AG09319 (cell line): ENCODE results near the gene RBBP8.

ENCODE experiments used
- DNase-seq: peaks from one replicate; pipeline ENCODE4 v3.0.0-alpha.2; 2010; ENCODE audit warnings: low read depth; ENCODE audit errors: extremely low read depth
- TF ChIP-seq, protein P1 (sequence below): IDR thresholded peaks from 2 replicates; pipeline ENCODE4 v1.5.1; 2011; ENCODE audit warnings: low read depth, mild to moderate bottlenecking, inconsistent platforms, low read length, moderate library complexity

RBBP8 gene

DNA sequence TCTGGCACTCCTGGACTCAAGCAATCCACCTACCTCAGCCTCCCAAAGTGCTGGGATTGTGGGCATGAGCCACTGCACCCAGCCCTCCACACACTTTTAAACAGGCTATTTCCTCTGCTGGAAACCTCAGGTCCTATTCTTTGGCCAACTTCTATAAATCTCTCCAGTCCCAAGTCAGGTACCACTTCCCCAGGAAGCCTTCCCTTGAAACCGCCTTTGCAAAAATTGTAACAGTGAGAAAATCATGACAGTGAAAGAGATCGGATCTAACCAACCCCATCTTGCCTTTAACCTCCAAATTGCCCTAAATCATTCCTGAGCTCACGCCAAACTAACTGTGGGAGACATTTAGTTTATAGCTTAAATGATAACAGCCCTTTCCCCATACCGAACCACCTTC is 134.9 kb downstream of the RBBP8 start:
- DNase-seq, result no peak
- TF ChIP-seq, protein P1, sequence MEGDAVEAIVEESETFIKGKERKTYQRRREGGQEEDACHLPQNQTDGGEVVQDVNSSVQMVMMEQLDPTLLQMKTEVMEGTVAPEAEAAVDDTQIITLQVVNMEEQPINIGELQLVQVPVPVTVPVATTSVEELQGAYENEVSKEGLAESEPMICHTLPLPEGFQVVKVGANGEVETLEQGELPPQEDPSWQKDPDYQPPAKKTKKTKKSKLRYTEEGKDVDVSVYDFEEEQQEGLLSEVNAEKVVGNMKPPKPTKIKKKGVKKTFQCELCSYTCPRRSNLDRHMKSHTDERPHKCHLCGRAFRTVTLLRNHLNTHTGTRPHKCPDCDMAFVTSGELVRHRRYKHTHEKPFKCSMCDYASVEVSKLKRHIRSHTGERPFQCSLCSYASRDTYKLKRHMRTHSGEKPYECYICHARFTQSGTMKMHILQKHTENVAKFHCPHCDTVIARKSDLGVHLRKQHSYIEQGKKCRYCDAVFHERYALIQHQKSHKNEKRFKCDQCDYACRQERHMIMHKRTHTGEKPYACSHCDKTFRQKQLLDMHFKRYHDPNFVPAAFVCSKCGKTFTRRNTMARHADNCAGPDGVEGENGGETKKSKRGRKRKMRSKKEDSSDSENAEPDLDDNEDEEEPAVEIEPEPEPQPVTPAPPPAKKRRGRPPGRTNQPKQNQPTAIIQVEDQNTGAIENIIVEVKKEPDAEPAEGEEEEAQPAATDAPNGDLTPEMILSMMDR, result no peak

DNA sequence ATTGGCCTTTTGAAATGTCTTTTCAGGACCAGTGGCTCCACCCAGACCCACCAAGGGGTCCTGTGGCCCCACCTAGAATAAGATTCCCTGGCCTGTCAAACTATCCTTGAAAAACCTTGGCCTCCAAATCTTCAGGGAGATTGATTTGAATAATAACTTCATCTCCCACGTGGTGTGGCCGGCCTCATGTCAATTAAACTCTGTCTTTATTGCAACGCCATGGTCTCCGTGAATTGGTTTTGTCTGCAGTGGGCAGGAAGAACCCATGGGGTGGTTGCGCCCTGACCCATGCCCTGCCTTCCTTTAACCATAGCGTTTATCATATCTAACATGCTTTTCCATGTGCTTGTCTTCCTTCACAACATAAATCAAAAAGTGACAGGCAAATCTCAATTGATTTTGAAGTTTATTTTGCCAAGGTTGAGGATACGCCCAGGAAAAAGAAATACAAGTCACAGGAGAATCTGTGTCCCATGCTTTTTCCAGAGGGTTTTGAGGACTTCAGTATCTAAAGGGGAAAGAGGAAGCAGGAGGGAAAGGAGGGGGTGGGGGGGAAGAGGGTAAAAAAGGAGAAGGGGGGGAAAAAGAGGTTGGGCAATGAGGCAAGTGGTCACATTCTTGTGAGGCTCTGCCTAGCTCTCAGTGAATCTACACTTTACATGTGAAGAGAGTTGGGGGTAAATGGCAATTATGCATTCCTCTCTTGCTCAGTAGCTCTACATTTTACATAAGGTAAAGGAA is 135.6 kb downstream of the RBBP8 start:
- DNase-seq, result no peak
- TF ChIP-seq, protein P1, result no peak

DNA sequence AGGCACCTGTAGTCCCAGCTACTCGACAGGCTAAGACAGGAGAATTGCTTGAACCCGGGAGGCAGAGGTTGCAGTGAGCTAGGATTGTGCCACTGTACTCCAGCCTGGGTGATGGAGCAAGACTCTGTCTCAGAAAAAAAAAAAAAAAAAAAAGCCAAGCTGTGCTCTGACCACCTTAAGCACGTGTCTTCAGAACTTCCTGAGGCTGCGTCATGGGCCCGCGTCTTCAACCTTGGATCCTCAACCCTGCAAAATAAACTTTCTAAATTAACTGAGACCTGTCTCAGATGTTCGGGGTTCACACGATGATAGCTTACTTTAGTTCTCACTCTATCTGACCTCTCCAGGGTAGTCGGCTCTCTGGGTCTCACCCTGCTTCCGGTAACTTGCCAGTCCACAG is 136.4 kb downstream of the RBBP8 start:
- TF ChIP-seq, protein P1, result no peak
- DNase-seq, result no peak

DNA sequence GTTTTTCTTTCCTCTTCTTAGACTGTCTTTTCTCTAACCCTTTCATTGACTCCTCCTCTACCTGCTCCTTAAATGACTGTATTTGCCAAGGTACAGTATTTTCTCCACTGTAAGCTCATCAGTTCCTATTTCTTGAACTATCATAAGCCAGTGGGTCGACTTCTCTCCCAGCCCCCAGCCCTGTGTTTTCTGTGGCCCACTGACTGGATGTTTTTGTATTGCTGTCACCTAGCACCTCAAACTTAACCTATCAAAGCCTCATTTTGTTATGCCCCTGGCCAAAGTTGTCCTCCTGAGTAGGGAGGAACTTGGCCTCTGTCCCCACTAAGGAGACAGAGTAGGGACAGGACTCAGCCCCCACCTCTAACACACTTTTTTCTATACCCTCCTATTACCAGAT is 136.8 kb downstream of the RBBP8 start:
- DNase-seq, result no peak
- TF ChIP-seq, protein P1, result no peak

DNA sequence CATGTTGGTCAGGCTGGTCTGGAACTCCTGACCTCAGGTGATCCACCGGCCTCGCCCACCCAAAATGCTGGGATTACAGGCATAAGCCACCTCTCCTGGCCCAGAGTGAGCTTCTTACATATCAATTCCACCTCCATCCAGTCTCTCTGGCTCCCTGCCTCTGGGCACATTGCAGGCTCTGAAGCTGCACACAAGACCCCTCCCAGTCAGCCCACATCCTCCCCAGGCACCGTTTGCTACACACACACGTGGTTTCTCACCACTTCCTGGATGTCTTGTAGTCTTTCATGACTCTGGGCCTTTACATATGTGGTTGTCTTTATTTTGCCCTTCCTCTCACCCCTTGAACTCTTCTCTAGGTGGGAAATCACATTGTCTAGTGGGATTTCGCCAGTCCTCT is 138.2 kb downstream of the RBBP8 start:
- DNase-seq, result no peak

DNA sequence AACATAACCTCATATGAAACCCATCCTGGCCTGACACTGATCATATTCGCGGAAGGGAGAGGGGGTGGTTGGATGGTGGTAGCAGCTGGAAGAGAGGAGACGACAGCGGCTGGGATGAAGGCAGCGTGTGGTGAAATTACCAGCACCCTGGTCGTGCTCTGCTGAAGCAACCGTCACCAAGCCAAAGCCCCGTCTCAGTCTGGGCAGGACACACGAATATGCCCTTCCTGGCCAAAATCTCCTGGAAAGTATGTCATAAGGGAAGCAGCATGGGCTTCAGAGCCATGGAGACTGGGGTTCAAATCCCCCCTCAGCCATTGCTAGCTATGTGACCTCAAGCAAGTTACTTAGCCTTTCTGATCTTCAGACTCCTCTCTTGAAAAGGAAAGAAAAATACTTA is 139.0 kb downstream of the RBBP8 start:
- TF ChIP-seq, protein P1, result no peak
- no peak for DNase-seq

More for the DNA sequence above, 138.2 kb downstream of the RBBP8 start:
- TF ChIP-seq, protein P1, result no peak

DNA sequence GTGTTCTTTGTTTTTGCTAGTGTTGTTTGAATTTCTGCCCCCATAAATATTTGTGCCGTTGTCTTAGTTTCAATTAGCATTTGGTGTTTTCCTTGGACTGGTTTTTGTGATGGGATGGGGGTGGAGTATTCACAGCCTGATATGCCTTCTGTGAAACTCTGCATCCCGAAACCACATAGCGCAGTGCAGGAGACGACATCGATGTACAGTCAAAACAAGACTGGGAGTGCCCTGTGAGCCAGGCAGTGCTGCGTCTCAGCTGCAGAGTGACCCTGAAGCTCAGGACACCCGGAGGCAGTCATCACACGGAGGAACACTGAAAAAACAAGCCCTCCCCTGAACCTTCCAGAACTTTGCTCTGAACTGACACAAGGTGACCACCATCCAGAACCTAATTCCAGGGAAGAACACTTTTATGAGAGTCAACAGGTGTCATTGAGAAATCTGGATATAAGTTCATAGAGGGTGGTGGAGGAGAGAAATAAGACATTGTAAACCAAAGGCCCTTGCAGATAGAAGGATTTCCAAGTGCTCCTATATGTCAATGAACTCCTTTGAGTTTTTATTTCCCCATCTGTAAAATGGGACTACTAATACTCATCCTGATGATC is 141.0 kb downstream of the RBBP8 start:
- TF ChIP-seq, protein P1, result no peak
- DNase-seq, result no peak
